CD1c-positive myeloid dendritic cell (primary cell): ENCODE measurements around the gene YIPF3.
A peak's percentile ranks its signal among the peaks of the same experiment; 100 is the strongest.
"Not testable (repeated sequence)": the region's sequence is repeated elsewhere in the genome, so short reads cannot be mapped to it uniquely, and the experiment has no call there.

Experiments used
- DNase-seq: peaks from one replicate; pipeline ENCODE4 v3.0.0-alpha.2; 2016; ENCODE audit errors: extremely low spot score

YIPF3 gene

DNA sequence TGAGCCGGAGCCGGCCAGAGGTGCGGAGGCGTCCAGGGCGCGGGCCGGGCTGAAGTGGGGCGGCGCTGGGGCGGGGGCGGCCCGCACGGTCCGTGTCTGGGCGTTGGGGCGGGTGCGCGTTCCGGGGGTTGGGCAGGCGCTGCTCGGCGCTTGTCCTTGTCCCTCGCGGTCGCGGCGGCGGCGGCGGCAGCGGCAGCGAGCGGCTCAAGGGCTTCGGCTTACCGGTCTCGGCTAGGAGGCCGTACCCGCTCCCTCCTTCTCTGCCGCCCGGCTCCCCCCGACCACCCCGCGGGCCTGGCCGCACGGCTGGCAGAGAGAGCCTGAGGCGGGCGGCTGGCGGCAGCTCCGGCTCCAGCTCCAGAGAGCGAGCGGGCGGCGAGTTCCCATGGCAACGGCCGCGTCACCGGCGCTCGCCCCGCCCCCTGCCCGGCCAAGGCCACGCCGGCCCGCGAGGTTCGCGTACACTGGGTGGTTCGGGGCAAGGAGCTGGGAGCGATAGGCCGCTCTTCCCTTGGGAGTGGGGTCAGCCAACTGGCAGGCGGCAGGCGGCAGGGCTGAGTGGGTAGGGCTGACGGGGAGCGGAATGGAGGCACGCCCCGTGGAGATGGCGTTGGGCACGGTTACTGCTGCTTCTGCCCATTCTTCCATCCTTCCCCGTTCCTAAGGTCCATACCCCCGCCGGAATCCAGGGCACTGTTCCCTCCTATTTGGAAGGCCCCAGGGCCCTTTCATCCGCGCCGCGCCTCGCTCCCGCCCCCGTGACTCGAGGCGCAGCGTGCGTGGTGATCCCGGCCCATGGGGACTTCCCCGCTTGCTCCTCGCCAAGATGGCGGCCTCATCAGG lies 6.5 kb downstream of the YIPF3 start, which contains the start of gene LRRC73:
LRRC73 (minus strand) TSS at position 363 of the 843 bp plus-strand sequence. CDS start 561 bp downstream, outside the sequence.
- peak; percentile 89 for DNase-seq

DNA sequence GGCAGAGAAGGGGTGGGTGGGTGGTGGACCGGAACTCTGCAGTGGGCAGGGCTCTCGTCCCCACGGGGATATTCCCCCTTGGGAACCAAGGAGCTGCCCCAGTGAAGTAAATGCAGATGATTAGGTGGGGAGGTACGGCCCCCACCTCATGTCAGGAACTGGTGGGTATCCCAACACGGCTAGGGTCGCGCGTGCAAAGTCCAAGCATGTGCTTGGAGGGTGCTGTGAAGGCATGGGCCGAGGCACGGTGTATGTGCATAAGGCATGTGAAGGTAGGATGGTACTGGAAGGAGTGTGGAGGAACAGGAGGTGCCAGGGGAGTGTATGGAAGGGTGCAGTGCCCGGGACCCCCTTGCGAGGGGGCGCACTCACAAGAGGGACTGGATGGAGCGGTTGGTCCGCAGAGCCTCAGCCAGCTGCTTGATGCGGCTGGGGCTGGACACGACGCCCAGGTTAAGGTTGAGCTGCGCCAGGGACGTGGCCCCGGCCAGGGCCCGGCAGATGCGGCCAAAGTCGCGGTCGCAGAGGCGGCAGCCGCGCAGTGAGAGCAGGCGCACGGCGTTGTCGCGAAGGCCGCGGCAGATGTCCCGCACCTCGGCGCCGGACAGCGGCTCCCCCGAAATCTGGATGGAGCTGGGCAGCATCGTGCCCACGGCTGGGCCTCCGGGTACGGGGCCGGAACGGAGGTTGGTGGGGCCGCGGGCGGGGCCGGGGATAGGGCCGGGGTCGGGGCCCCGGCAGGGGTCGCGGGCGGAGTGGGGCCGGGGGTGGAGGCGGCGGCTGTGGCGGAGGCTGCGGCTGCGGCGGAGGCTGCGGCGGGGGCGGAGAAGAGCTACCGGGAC lies 7.4 kb downstream of the YIPF3 start:
- peak; percentile 24 for DNase-seq

DNA sequence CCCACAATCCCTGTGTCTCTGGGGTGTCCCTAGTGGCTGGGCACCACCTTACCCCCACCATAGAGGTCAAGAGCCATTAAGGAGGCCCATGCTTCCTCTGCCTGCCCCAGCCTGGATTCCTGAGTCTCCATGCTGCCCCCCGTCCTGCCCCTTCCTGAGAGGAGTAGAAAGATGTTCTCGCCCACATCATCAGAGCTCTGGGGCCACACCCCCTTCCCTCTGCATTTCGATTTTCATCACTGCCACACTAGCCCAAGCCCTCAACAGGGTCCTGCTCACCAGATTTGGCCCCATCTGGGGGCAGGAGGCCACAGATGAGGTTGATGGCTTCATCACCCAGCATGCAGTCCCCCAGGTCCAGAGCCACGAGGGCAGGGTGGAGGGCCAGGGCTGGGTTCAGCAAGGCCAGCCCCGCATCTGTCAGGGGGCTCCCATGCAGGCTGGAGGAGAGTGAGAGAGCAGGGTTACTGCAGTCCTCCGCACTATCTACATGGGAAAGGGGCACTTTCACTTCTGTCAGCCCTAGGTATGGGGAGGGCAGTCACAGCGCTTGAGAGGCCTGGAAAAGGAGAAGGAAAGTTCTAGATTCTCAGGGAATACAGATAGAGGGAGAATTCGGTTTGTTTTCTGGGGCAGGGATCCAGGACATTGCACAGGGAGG lies 8.1 kb downstream of the YIPF3 start:
- DNase-seq, result peak; percentile 9

DNA sequence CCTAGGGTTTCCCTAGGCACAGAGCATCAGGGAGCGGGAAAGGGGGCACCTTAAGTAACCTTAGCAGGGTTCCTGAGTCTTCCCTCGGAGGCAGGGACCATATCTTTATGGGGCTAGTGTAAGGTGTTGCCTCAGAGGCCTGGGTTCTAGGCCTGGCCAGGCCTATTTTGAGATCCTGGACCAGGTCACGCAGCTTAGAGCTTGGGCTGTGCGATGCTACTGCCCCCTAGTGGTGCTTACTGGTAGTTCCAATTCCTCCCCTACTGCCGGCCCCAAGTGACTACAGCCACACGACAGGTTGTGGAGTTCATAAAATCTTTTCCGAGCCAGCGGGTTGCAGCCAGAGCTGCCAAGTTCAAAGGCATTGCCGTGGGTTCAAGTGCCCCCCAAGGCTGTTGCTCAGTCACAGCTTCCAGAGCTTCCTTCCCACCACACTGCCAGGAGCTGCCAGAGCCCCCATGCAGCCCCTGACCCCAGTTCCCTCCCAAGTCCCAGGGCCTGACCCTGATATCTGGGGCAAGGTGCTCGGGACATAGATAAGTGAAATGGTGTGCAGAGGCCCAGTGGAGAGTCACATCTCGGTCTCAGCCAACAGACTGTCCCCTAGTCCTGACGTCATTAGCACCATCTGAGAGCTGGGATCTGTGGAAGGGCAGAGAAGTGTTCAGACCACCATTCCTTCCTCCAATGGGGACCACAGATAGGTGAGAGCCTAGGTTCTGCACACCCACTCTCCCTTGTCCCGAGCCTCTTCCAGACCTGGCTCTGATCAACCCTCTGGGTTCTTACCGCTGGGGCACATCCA lies 9.9 kb downstream of the YIPF3 start:
- DNase-seq, result peak; percentile 88

DNA sequence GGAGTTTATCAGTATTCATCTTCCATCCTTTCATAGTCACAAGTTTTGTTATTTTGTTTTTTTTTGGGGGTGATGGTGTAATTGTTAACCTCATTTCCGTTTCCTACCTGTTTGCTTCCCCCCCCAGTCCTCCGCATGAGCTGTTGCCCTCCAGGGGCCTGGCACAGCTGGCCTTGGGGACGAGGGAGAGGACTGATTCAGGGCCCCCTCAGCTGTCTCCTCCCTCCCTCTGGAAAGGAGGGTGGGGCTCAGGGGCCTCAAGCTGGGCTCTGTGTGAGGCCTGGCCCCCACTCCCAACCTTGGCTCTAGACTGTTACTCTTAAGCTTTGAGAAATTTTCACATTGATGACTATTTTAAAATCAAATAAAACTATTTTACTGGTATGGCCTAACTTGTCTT lies 10.6 kb downstream of the YIPF3 start:
- DNase-seq, result no peak

GRCh38 chr6:43505718-43506117 lies 11.0 kb downstream of the YIPF3 start:
- DNase-seq, result no peak

DNA sequence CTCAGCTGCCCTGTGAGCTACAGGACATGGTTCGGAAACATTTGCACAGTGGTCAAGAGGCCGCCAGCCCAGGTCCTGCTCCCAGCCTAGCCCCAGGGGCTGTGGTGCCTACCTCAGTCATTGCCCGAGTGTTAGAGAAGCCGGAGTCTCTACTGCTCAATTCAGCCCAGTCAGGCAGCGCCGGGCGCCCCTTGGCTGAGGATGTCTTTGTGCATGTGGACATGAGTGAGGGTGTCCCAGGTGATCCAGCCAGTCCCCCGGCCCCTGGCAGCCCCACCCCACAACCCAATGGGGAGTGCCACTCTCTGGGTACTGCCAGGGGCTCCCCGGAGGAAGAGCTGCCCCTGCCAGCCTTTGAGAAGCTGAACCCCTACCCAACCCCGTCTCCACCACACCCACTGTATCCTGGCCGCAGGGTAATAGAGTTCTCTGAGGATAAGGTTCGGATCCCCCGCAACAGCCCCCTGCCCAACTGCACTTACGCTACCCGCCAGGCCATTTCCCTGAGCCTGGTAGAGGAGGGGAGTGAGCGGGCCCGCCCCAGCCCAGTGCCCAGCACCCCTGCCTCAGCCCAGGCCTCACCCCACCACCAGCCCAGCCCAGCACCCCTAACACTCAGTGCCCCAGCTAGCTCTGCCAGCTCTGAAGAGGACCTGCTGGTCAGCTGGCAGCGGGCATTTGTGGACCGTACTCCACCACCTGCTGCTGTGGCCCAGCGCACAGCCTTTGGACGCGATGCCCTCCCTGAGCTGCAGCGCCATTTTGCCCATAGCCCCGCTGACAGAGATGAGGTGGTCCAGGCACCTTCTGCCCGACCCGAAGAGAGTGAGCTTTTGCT lies 11.8 kb downstream of the YIPF3 start:
- no peak for DNase-seq

- DNase-seq, result no peak
Observed at GRCh38 chr6:43503443-43503842, 13.3 kb downstream of the YIPF3 start.

- no peak for DNase-seq
Observed at GRCh38 chr6:43502666-43503065, 14.1 kb downstream of the YIPF3 start.

- DNase-seq, result no peak
Observed at GRCh38 chr6:43500921-43501320, 15.8 kb downstream of the YIPF3 start.

GRCh38 chr6:43499028-43499815 lies 17.5 kb downstream of the YIPF3 start:
- DNase-seq, result no peak

DNA sequence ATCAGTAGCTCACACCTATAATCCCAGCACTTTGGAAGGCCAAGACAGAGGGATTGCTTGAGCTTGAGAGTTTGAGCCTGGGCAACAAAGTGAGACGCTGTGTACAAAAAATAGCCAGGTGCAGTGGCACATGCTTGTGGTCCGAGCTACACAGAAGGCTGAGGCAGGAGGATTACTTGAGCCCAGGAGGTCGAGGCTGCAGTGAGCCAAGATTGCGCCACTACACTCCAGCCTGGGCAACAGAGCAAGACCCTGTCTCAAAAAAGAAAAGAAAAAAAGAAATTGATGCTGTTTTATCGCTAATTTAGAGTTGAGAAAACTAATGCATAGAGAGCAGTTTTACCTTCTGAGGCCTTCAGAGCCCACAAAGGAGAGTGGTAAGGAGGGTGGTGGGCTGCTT lies 18.4 kb downstream of the YIPF3 start:
- DNase-seq, result not testable (repeated sequence)

DNA sequence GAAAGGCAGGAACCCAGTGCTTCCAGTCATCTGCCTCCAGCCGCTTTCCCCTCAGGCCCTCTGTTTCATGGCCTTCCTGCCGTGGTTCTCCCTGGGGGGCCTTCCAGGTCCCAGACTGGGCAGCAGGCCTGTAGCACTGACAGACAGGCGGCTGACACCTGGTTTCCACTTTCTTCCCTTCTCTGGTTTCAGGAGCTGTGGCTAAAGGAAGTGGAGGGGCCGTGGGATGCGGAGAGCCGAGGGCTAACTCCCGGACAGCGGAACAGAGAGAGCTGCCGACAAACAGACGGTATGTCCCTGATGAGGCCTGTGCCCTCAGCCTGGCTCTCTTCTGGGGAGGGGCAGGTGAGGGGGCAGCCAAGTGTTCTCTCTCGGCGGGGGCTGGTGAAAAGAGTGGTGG lies 19.0 kb downstream of the YIPF3 start:
- DNase-seq, result no peak

GRCh38 chr6:43497129-43497396 lies 19.7 kb downstream of the YIPF3 start:
- DNase-seq, result no peak

DNA sequence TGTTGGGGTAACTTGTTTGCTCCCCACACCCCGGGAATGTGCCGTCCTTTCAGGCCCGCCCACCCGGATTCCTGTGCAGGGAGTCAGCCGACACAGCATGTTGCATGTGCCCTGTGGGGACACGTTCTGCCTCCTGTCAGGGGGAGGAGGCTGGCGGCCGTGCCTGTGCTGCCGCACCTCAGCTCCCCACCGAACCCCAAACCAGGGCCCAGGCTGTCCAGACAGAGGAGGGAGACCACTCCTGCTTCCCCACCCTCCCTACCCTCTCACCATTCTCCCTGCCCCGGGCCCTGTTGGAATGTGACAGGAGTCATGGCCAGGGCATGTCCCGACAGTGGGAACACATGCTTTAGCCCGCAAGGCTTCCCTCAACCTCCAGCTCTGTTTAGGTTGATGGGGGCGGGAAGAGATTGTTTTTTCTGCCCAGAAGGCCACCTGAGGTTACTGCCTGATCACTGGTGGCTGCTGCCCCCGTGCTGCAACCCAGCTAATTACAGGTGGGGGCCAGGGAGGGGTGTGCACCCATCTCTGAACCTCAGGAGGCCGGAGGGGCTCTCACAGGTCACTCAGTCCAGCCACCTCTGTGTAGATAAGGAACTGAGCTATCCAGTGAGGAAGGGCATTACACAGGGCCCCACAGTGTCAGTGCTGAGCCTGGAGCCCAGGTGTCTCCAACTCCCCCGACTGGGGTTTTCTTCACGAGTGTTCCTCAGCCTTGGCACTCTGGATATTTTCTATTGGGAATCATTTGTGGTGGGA lies 20.2 kb downstream of the YIPF3 start:
- no peak for DNase-seq

- DNase-seq, result no peak
Observed at GRCh38 chr6:43495409-43495941, 21.3 kb downstream of the YIPF3 start.

DNA sequence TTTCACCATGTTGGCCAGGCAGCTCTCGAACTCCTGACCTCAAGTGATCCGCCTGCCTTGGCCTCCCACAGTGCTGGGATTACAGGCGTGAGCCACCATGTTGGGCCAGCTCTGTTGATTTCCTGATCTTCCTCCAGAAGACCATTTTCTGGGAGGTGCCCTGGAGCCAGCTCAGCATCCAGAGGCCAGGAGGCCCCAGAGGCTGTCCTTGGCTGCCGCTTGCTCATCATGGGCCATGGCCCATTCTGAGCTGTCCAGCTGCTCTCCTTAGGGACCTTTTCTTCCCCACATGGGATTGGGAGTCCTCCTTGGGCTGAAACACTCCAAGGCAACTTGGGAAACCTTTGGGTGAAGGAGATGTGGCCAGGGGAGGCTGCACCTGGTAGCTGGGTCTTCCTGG lies 22.0 kb downstream of the YIPF3 start:
- no peak for DNase-seq

DNA sequence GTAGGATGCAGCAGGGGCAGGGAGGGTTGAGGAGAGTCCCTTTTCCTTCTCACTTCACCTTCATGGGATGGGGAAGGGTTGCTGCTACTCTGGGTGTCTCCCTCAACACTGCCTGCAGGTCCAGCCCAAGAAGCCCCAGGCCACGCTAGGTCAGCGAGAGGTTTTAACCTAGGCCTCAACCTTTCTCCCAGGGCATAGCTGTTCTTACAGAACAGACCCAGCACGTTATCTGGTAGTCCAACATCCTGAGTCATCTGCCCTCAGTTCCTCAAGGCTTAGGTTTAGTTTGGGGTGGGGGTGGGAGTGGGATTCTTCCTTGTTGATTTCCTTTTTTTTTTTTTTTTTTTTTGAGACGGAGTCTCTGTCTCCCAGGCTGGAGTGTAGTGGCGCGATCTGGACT lies 22.4 kb downstream of the YIPF3 start:
- no peak for DNase-seq

- DNase-seq, result no peak
Observed at GRCh38 chr6:43493833-43494232, 22.9 kb downstream of the YIPF3 start.
